Activated T-cell treated with anti-CD3 and anti-CD28 coated beads, Interleukin-2, amount 50 U/mL, for 24 hours (primary cell): Measurements from ENCODE around the gene WDR75.

ENCODE experiments used
- DNase-seq: peaks from one replicate; pipeline ENCODE4 v3.0.0-alpha.2; 2020
- H3K27ac Mint-ChIP-seq: 2 replicates; pipeline ENCODE4 v1.8.0; 2020; ENCODE audit warnings: mild to moderate bottlenecking, mixed read lengths
- H3K27me3 Mint-ChIP-seq: 2 replicates; pipeline ENCODE4 v1.8.0; 2020; ENCODE audit warnings: mixed read lengths
- H3K36me3 Mint-ChIP-seq: 2 replicates; pipeline ENCODE4 v1.8.0; 2020; ENCODE audit warnings: low read depth, mixed read lengths
- H3K4me1 Mint-ChIP-seq: 2 replicates; pipeline ENCODE4 v1.8.0; 2020; ENCODE audit warnings: low read depth, mixed read lengths
- H3K4me3 Mint-ChIP-seq: 2 replicates; pipeline ENCODE4 v1.8.0; 2020; ENCODE audit warnings: mild to moderate bottlenecking, moderate library complexity, mixed read lengths
- H3K9me3 Mint-ChIP-seq: 2 replicates; pipeline ENCODE4 v1.8.0; 2020; ENCODE audit warnings: mixed read lengths

Gene WDR75

GRCh38 chr2:189499137-189499536 lies 57.9 kb downstream of the WDR75 start:
- peaks cover 4% of the 10 kb centered on the region for H3K27me3 Mint-ChIP-seq
- no peaks in the 10 kb centered on the region for H3K4me1 Mint-ChIP-seq
- no peak overlapping the region for H3K4me3 Mint-ChIP-seq
- no peaks in the 10 kb centered on the region for H3K36me3 Mint-ChIP-seq
- no peaks in the 10 kb centered on the region for H3K9me3 Mint-ChIP-seq
- no peak overlapping the region for H3K27ac Mint-ChIP-seq
- no peak for DNase-seq

- Mint-ChIP-seq H3K4me1 (peaks cover 7% of the 10 kb centered on the region), H3K27ac (no peak overlapping the region), H3K27me3 (no peaks in the 10 kb centered on the region), H3K9me3 (no peaks in the 10 kb centered on the region), H3K4me3 (no peak overlapping the region), H3K36me3 (no peaks in the 10 kb centered on the region)
- no peak for DNase-seq
Observed at GRCh38 chr2:189500456-189501160, 59.3 kb downstream of the WDR75 start.

GRCh38 chr2:189501487-189501886 lies 60.2 kb downstream of the WDR75 start:
- no peak for DNase-seq
- Mint-ChIP-seq H3K9me3 (no peaks in the 10 kb centered on the region), H3K27me3 (no peaks in the 10 kb centered on the region), H3K27ac (no peak overlapping the region), H3K36me3 (no peaks in the 10 kb centered on the region), H3K4me3 (no peak overlapping the region), H3K4me1 (peaks cover 14% of the 10 kb centered on the region)

GRCh38 chr2:189502714-189503113 lies 61.4 kb downstream of the WDR75 start:
- Mint-ChIP-seq H3K27ac (no peak overlapping the region), H3K4me3 (no peak overlapping the region), H3K27me3 (no peaks in the 10 kb centered on the region), H3K4me1 (peaks cover 16% of the 10 kb centered on the region), H3K36me3 (no peaks in the 10 kb centered on the region), H3K9me3 (no peaks in the 10 kb centered on the region)
- no peak for DNase-seq

- Mint-ChIP-seq H3K4me3 (no peak overlapping the region), H3K9me3 (peaks cover 3% of the 10 kb centered on the region), H3K36me3 (no peaks in the 10 kb centered on the region), H3K4me1 (peaks cover 16% of the 10 kb centered on the region), H3K27ac (no peak overlapping the region), H3K27me3 (no peaks in the 10 kb centered on the region)
- DNase-seq: no peak
Observed at GRCh38 chr2:189504238-189504637, 63.0 kb downstream of the WDR75 start.

GRCh38 chr2:189505492-189505891 lies 64.2 kb downstream of the WDR75 start:
- H3K9me3 Mint-ChIP-seq: peaks cover 3% of the 10 kb centered on the region
- H3K27ac Mint-ChIP-seq: peak overlapping the region; percentile 32
- peaks cover 16% of the 10 kb centered on the region for H3K4me1 Mint-ChIP-seq
- DNase-seq: no peak
- no peaks in the 10 kb centered on the region for H3K36me3 Mint-ChIP-seq
- H3K27me3 Mint-ChIP-seq: no peaks in the 10 kb centered on the region
- H3K4me3 Mint-ChIP-seq: no peak overlapping the region

GRCh38 chr2:189506514-189506976 lies 65.3 kb downstream of the WDR75 start:
- H3K9me3 Mint-ChIP-seq: peaks cover 3% of the 10 kb centered on the region
- H3K4me1 Mint-ChIP-seq: peaks cover 16% of the 10 kb centered on the region
- H3K4me3 Mint-ChIP-seq: no peak overlapping the region
- H3K27me3 Mint-ChIP-seq: no peaks in the 10 kb centered on the region
- no peak for DNase-seq
- peak overlapping the region; percentile 72 for H3K27ac Mint-ChIP-seq
- H3K36me3 Mint-ChIP-seq: no peaks in the 10 kb centered on the region

- H3K27ac Mint-ChIP-seq: no peak overlapping the region
- peaks cover 3% of the 10 kb centered on the region for H3K4me1 Mint-ChIP-seq
- H3K9me3 Mint-ChIP-seq: peaks cover 3% of the 10 kb centered on the region
- no peak overlapping the region for H3K4me3 Mint-ChIP-seq
- peaks cover 2% of the 10 kb centered on the region for H3K27me3 Mint-ChIP-seq
- no peaks in the 10 kb centered on the region for H3K36me3 Mint-ChIP-seq
- DNase-seq: no peak
Observed at GRCh38 chr2:189511210-189511959, 70.1 kb downstream of the WDR75 start.

GRCh38 chr2:189511960-189512319 lies 70.7 kb downstream of the WDR75 start:
- Mint-ChIP-seq H3K4me3 (no peak overlapping the region), H3K9me3 (peaks cover 3% of the 10 kb centered on the region), H3K36me3 (no peaks in the 10 kb centered on the region), H3K4me1 (no peaks in the 10 kb centered on the region), H3K27me3 (peaks cover 2% of the 10 kb centered on the region), H3K27ac (no peak overlapping the region)
- DNase-seq: no peak

- H3K4me1 Mint-ChIP-seq: no peaks in the 10 kb centered on the region
- no peak overlapping the region for H3K4me3 Mint-ChIP-seq
- H3K27ac Mint-ChIP-seq: no peak overlapping the region
- H3K27me3 Mint-ChIP-seq: peaks cover 2% of the 10 kb centered on the region
- no peak for DNase-seq
- H3K9me3 Mint-ChIP-seq: peaks cover 3% of the 10 kb centered on the region
- no peaks in the 10 kb centered on the region for H3K36me3 Mint-ChIP-seq
Observed at GRCh38 chr2:189512879-189513278, 71.6 kb downstream of the WDR75 start.

- Mint-ChIP-seq H3K36me3 (no peaks in the 10 kb centered on the region), H3K4me3 (no peak overlapping the region), H3K27me3 (peaks cover 2% of the 10 kb centered on the region), H3K9me3 (no peaks in the 10 kb centered on the region), H3K4me1 (no peaks in the 10 kb centered on the region), H3K27ac (no peak overlapping the region)
- no peak for DNase-seq
Observed at GRCh38 chr2:189514104-189514503, 72.8 kb downstream of the WDR75 start.

- H3K4me1 Mint-ChIP-seq: no peaks in the 10 kb centered on the region
- H3K4me3 Mint-ChIP-seq: no peak overlapping the region
- no peaks in the 10 kb centered on the region for H3K9me3 Mint-ChIP-seq
- no peak for DNase-seq
- peaks cover 2% of the 10 kb centered on the region for H3K27me3 Mint-ChIP-seq
- no peaks in the 10 kb centered on the region for H3K36me3 Mint-ChIP-seq
- no peak overlapping the region for H3K27ac Mint-ChIP-seq
Observed at GRCh38 chr2:189515264-189515663, 74.0 kb downstream of the WDR75 start.

GRCh38 chr2:189516546-189516945 lies 75.3 kb downstream of the WDR75 start:
- Mint-ChIP-seq H3K27me3 (peaks cover 2% of the 10 kb centered on the region), H3K4me1 (no peaks in the 10 kb centered on the region), H3K27ac (no peak overlapping the region), H3K36me3 (no peaks in the 10 kb centered on the region), H3K9me3 (no peaks in the 10 kb centered on the region), H3K4me3 (no peak overlapping the region)
- no peak for DNase-seq

- H3K27me3 Mint-ChIP-seq: peaks cover under 1% of the 10 kb centered on the region
- H3K4me3 Mint-ChIP-seq: no peak overlapping the region
- DNase-seq: no peak
- H3K4me1 Mint-ChIP-seq: no peaks in the 10 kb centered on the region
- no peaks in the 10 kb centered on the region for H3K9me3 Mint-ChIP-seq
- no peak overlapping the region for H3K27ac Mint-ChIP-seq
- no peaks in the 10 kb centered on the region for H3K36me3 Mint-ChIP-seq
Observed at GRCh38 chr2:189517847-189518535, 76.7 kb downstream of the WDR75 start.
